ENCODE results near the gene KRTAP6-2.

Gene KRTAP6-2

GRCh38 chr21:30598802-30599201, at the start of gene KRTAP6-2:
Gene KRTAP6-2, minus strand, starts transcription at chr21:30598902. Its CDS starts 28 bp downstream, at chr21:30598874.
- Histone ChIP-seq H3K9me3 (ENCODE audit: control insufficient read depth, low read length) (no peaks in the 10 kb centered on the region), H3K36me3 (ENCODE audit: control insufficient read depth, insufficient read depth, low read length) (no peaks in the 10 kb centered on the region), H3K4me1 (ENCODE audit: control insufficient read depth, insufficient read depth, low read length) (no peaks in the 10 kb centered on the region), H3K27me3 (ENCODE audit: control insufficient read depth, insufficient read depth, low read length) (no peaks in the 10 kb centered on the region), H3K9ac (ENCODE audit: low read length) (no peak within 1 kb of the TSS), H3K4me3 (ENCODE audit: low read length) (no peak within 1 kb of the TSS)

GRCh38 chr21:30646904-30647414, 48.3 kb upstream of the KRTAP6-2 start:
- no peaks in the 10 kb centered on the region for H3K4me1 ChIP-seq (ENCODE audit: control insufficient read depth, insufficient read depth, low read length)
- no peak overlapping the region for H3K4me3 ChIP-seq (ENCODE audit: low read length)
- H3K36me3 ChIP-seq (ENCODE audit: control insufficient read depth, insufficient read depth, low read length), result no peaks in the 10 kb centered on the region
- H3K27me3 ChIP-seq (ENCODE audit: control insufficient read depth, insufficient read depth, low read length), result no peaks in the 10 kb centered on the region
- no peaks in the 10 kb centered on the region for H3K9me3 ChIP-seq (ENCODE audit: control insufficient read depth, low read length)
- H3K9ac ChIP-seq (ENCODE audit: low read length), result no peak overlapping the region

- Histone ChIP-seq H3K4me1 (ENCODE audit: control insufficient read depth, insufficient read depth, low read length) (no peaks in the 10 kb centered on the region), H3K4me3 (ENCODE audit: low read length) (no peak within 1 kb of the TSS), H3K36me3 (ENCODE audit: control insufficient read depth, insufficient read depth, low read length) (no peaks in the 10 kb centered on the region), H3K9ac (ENCODE audit: low read length) (no peak within 1 kb of the TSS), H3K27me3 (ENCODE audit: control insufficient read depth, insufficient read depth, low read length) (no peaks in the 10 kb centered on the region), H3K9me3 (ENCODE audit: control insufficient read depth, low read length) (no peaks in the 10 kb centered on the region)
Measured at GRCh38 chr21:30642564-30642963, 43.9 kb upstream of the KRTAP6-2 start, which contains the start of gene KRTAP20-3. Gene KRTAP20-3, plus strand, starts transcription at chr21:30642864.

- Histone ChIP-seq H3K36me3 (ENCODE audit: control insufficient read depth, insufficient read depth, low read length) (no peaks in the 10 kb centered on the region), H3K9me3 (ENCODE audit: control insufficient read depth, low read length) (no peaks in the 10 kb centered on the region), H3K4me3 (ENCODE audit: low read length) (no peak overlapping the region), H3K4me1 (ENCODE audit: control insufficient read depth, insufficient read depth, low read length) (no peaks in the 10 kb centered on the region), H3K27me3 (ENCODE audit: control insufficient read depth, insufficient read depth, low read length) (no peaks in the 10 kb centered on the region), H3K9ac (ENCODE audit: low read length) (no peak overlapping the region)
Measured at GRCh38 chr21:30638686-30639085, 40.0 kb upstream of the KRTAP6-2 start.

GRCh38 chr21:30634906-30635305, 36.2 kb upstream of the KRTAP6-2 start, which contains the start of gene KRTAP20-2:
Gene KRTAP20-2, plus strand, starts transcription at chr21:30635206. Its CDS starts 58 bp downstream, at chr21:30635264.
- Histone ChIP-seq H3K4me1 (ENCODE audit: control insufficient read depth, insufficient read depth, low read length) (no peaks in the 10 kb centered on the region), H3K9ac (ENCODE audit: low read length) (no peak within 1 kb of the TSS), H3K4me3 (ENCODE audit: low read length) (no peak within 1 kb of the TSS), H3K9me3 (ENCODE audit: control insufficient read depth, low read length) (no peaks in the 10 kb centered on the region), H3K36me3 (ENCODE audit: control insufficient read depth, insufficient read depth, low read length) (no peaks in the 10 kb centered on the region), H3K27me3 (ENCODE audit: control insufficient read depth, insufficient read depth, low read length) (no peaks in the 10 kb centered on the region)

GRCh38 chr21:30629200-30629599, 30.5 kb upstream of the KRTAP6-2 start:
- H3K4me1 ChIP-seq (ENCODE audit: control insufficient read depth, insufficient read depth, low read length), result no peaks in the 10 kb centered on the region
- no peaks in the 10 kb centered on the region for H3K27me3 ChIP-seq (ENCODE audit: control insufficient read depth, insufficient read depth, low read length)
- H3K9me3 ChIP-seq (ENCODE audit: control insufficient read depth, low read length), result no peaks in the 10 kb centered on the region
- no peak overlapping the region for H3K9ac ChIP-seq (ENCODE audit: low read length)
- H3K4me3 ChIP-seq (ENCODE audit: low read length), result no peak overlapping the region
- H3K36me3 ChIP-seq (ENCODE audit: control insufficient read depth, insufficient read depth, low read length), result no peaks in the 10 kb centered on the region

GRCh38 chr21:30628109-30628508, 29.4 kb upstream of the KRTAP6-2 start:
- Histone ChIP-seq H3K27me3 (ENCODE audit: control insufficient read depth, insufficient read depth, low read length) (no peaks in the 10 kb centered on the region), H3K9me3 (ENCODE audit: control insufficient read depth, low read length) (no peaks in the 10 kb centered on the region), H3K4me3 (ENCODE audit: low read length) (no peak overlapping the region), H3K4me1 (ENCODE audit: control insufficient read depth, insufficient read depth, low read length) (no peaks in the 10 kb centered on the region), H3K9ac (ENCODE audit: low read length) (no peak overlapping the region), H3K36me3 (ENCODE audit: control insufficient read depth, insufficient read depth, low read length) (no peaks in the 10 kb centered on the region)

- Histone ChIP-seq H3K27me3 (ENCODE audit: control insufficient read depth, insufficient read depth, low read length) (no peaks in the 10 kb centered on the region), H3K4me3 (ENCODE audit: low read length) (no peak overlapping the region), H3K9ac (ENCODE audit: low read length) (no peak overlapping the region), H3K36me3 (ENCODE audit: control insufficient read depth, insufficient read depth, low read length) (no peaks in the 10 kb centered on the region), H3K9me3 (ENCODE audit: control insufficient read depth, low read length) (no peaks in the 10 kb centered on the region), H3K4me1 (ENCODE audit: control insufficient read depth, insufficient read depth, low read length) (no peaks in the 10 kb centered on the region)
Measured at GRCh38 chr21:30625449-30626165, 26.9 kb upstream of the KRTAP6-2 start.

GRCh38 chr21:30623362-30623761, 24.7 kb upstream of the KRTAP6-2 start:
- Histone ChIP-seq H3K36me3 (ENCODE audit: control insufficient read depth, insufficient read depth, low read length) (no peaks in the 10 kb centered on the region), H3K9me3 (ENCODE audit: control insufficient read depth, low read length) (no peaks in the 10 kb centered on the region), H3K9ac (ENCODE audit: low read length) (no peak overlapping the region), H3K4me1 (ENCODE audit: control insufficient read depth, insufficient read depth, low read length) (no peaks in the 10 kb centered on the region), H3K27me3 (ENCODE audit: control insufficient read depth, insufficient read depth, low read length) (no peaks in the 10 kb centered on the region), H3K4me3 (ENCODE audit: low read length) (no peak overlapping the region)

- no peaks in the 10 kb centered on the region for H3K36me3 ChIP-seq (ENCODE audit: control insufficient read depth, insufficient read depth, low read length)
- H3K9me3 ChIP-seq (ENCODE audit: control insufficient read depth, low read length), result no peaks in the 10 kb centered on the region
- H3K27me3 ChIP-seq (ENCODE audit: control insufficient read depth, insufficient read depth, low read length), result no peaks in the 10 kb centered on the region
- H3K4me1 ChIP-seq (ENCODE audit: control insufficient read depth, insufficient read depth, low read length), result no peaks in the 10 kb centered on the region
- H3K9ac ChIP-seq (ENCODE audit: low read length), result no peak within 1 kb of the TSS
- no peak within 1 kb of the TSS for H3K4me3 ChIP-seq (ENCODE audit: low read length)
Measured at GRCh38 chr21:30620522-30620921, 21.8 kb upstream of the KRTAP6-2 start, which contains the start of gene KRTAP20-4. Gene KRTAP20-4, plus strand, starts transcription at chr21:30620627.

GRCh38 chr21:30620080-30620479, 21.4 kb upstream of the KRTAP6-2 start:
- no peaks in the 10 kb centered on the region for H3K4me1 ChIP-seq (ENCODE audit: control insufficient read depth, insufficient read depth, low read length)
- H3K4me3 ChIP-seq (ENCODE audit: low read length), result no peak overlapping the region
- H3K36me3 ChIP-seq (ENCODE audit: control insufficient read depth, insufficient read depth, low read length), result no peaks in the 10 kb centered on the region
- no peaks in the 10 kb centered on the region for H3K27me3 ChIP-seq (ENCODE audit: control insufficient read depth, insufficient read depth, low read length)
- no peaks in the 10 kb centered on the region for H3K9me3 ChIP-seq (ENCODE audit: control insufficient read depth, low read length)
- no peak overlapping the region for H3K9ac ChIP-seq (ENCODE audit: low read length)

- Histone ChIP-seq H3K36me3 (ENCODE audit: control insufficient read depth, insufficient read depth, low read length) (no peaks in the 10 kb centered on the region), H3K4me1 (ENCODE audit: control insufficient read depth, insufficient read depth, low read length) (no peaks in the 10 kb centered on the region), H3K27me3 (ENCODE audit: control insufficient read depth, insufficient read depth, low read length) (no peaks in the 10 kb centered on the region), H3K9me3 (ENCODE audit: control insufficient read depth, low read length) (no peaks in the 10 kb centered on the region), H3K4me3 (ENCODE audit: low read length) (no peak within 1 kb of the TSS), H3K9ac (ENCODE audit: low read length) (no peak within 1 kb of the TSS)
Measured at GRCh38 chr21:30616125-30616524, 17.4 kb upstream of the KRTAP6-2 start, which contains the start of gene KRTAP20-1. Gene KRTAP20-1, plus strand, starts transcription at chr21:30616425. Its CDS starts 30 bp downstream, at chr21:30616455.

Measured in mucosa of stomach (tissue), 1 donor.